CD4-positive, alpha-beta T cell (primary cell): Measurements from ENCODE around the gene LPCAT3. TPM values are rescaled to one million over a fixed set of nuclear protein-coding genes. Genes with fewer than 3 reads are reported as not detected.

ENCODE experiments used
- ATAC-seq: fragments of 200-7000 bp; cut with Tn5 transposase; one replicate; pipeline ENCODE4 v1.10.0; 2022; ENCODE audit warnings: mild to moderate bottlenecking; ENCODE audit not compliant: poor library complexity
- CTCF ChIA-PET: fragments of 350-600 bp; sonication (Branson Sonifier 250); formaldehyde crosslinking; loops from one replicate; lab custom pipeline; 2021; ENCODE audit warnings: antibody characterized with exemption, inconsistent platforms; lab: Charles Lee
- POLR2A ChIA-PET: fragments of 350-600 bp; sonication (Branson Sonifier 250); formaldehyde crosslinking; loops from one replicate; lab custom pipeline; 2021; ENCODE audit warnings: antibody characterized with exemption, inconsistent platforms; lab: Charles Lee
- DNase-seq, 14 experiments: peaks; one replicate each; pipeline ENCODE4 v3.0.0-alpha.2; 2013 to 2020; ENCODE audit warnings: mixed read lengths in 2 of 14
- H3K27ac ChIP-seq, 2 donors: one replicate each; pipeline versions ENCODE4 v1.5.1 to v1.7.0; 2013; ENCODE audit warnings: low read length in 2 of 2, low read depth in 1 of 2, mild to moderate bottlenecking in 1 of 2
- H3K27me3 ChIP-seq, 2 experiments: 1 replicate in 1 of 2; 2 replicates in 1 of 2; pipeline versions ENCODE4 v1.6.1 to v1.7.0; 2013; ENCODE audit warnings: low read length in 2 of 2, control low read depth in 1 of 2, mild to moderate bottlenecking in 1 of 2, moderate library complexity in 1 of 2; ENCODE audit not compliant: insufficient read depth in 2 of 2, control insufficient read depth in 1 of 2
- H3K36me3 ChIP-seq: one replicate; pipeline ENCODE4 v1.6.1; 2013; ENCODE audit warnings: low read length, control low read depth; ENCODE audit not compliant: insufficient read depth
- H3K4me1 ChIP-seq: one replicate; pipeline ENCODE4 v1.6.1; 2013; ENCODE audit warnings: low read length, control low read depth; ENCODE audit not compliant: insufficient read depth
- H3K4me3 ChIP-seq: one replicate; pipeline ENCODE4 v1.5.1; 2013; ENCODE audit warnings: mild to moderate bottlenecking, low read length, moderate library complexity
- H3K9me3 ChIP-seq, 2 experiments: 1 replicate in 1 of 2; 2 replicates in 1 of 2; pipeline versions ENCODE4 v1.6.1 to v1.7.0; 2013; ENCODE audit warnings: low read length in 2 of 2, mild to moderate bottlenecking in 2 of 2, control low read depth in 1 of 2, moderate library complexity in 1 of 2; ENCODE audit not compliant: control insufficient read depth in 1 of 2, insufficient read depth in 1 of 2
- H3K27ac Mint-ChIP-seq: one replicate; pipeline ENCODE4 v1.8.0; 2020; ENCODE audit warnings: mixed read lengths
- H3K27me3 Mint-ChIP-seq: one replicate; pipeline ENCODE4 v1.8.0; 2021; ENCODE audit warnings: mixed read lengths
- H3K36me3 Mint-ChIP-seq: one replicate; pipeline ENCODE4 v1.8.0; 2021; ENCODE audit warnings: low read depth, mixed read lengths
- H3K4me1 Mint-ChIP-seq: one replicate; pipeline ENCODE4 v1.8.0; 2021; ENCODE audit warnings: low read depth, mixed read lengths
- H3K4me3 Mint-ChIP-seq: one replicate; pipeline ENCODE4 v1.8.0; 2020; ENCODE audit warnings: mild to moderate bottlenecking, mixed read lengths
- H3K9me3 Mint-ChIP-seq: one replicate; pipeline ENCODE4 v1.8.0; 2020; ENCODE audit warnings: mixed read lengths
- CTCF ChIP-seq: fragments of 200-600 bp; IDR thresholded peaks from one replicate; pipeline ENCODE4 v1.8.0; 2022; ENCODE audit warnings: antibody characterized with exemption, mild to moderate bottlenecking
- intact Hi-C, 2 experiments: fragments of 100-400 bp; cut with DNase I in 1 of 2; cut with micrococcal nuclease in 1 of 2; formaldehyde crosslinking; loops; one replicate each; pipeline versions ENCODE4 v1.15.1 to v1.9.0; 2023 to 2025; cut with DNase I, micrococcal nuclease
- total RNA-seq, 174 experiments: library from RNA in 2 of 174; stranded (reverse) in 2 of 174; gene quantifications; one replicate each; pipeline ENCODE4 v1.2.3 and lab custom pipeline; 2021 to 2026

The LPCAT3 gene
- total RNA-seq, 2 experiments from 2014 or later: 11.8 to 14.8 TPM

GRCh38 chr12:6941267-6941666 is 77.0 kb downstream of the LPCAT3 start:
- no peaks in the 10 kb centered on the region for H3K9me3 ChIP-seq
- Mint-ChIP-seq H3K36me3 (peaks cover 30% of the 10 kb centered on the region), H3K27ac (peak overlapping the region; percentile 87), H3K4me3 (no peak overlapping the region), H3K9me3 (no peaks in the 10 kb centered on the region), H3K4me1 (peaks cover 59% of the 10 kb centered on the region), H3K27me3 (no peaks in the 10 kb centered on the region)
- H3K27ac ChIP-seq: no peak overlapping the region
- H3K4me3 ChIP-seq: no peak overlapping the region
- ATAC-seq (no peak), DNase-seq (peak in 1 of 14 experiments; percentile 39)
- H3K4me1 ChIP-seq: peaks cover 65% of the 10 kb centered on the region
- intact Hi-C loops: loop anchor here in 1 of 2 experiments (5.0 kb wide), 1 partner anchor 74 kb away; the partner anchor contains the start of gene TPI1
- POLR2A ChIA-PET: interaction anchor here (0.8 to 1.6 kb wide), 3 partner anchors 11 to 27 kb away, joined by 3 read pairs; no protein-coding TSS in a partner anchor
- CTCF ChIA-PET: interaction anchor here (4.1 kb wide), 1 partner anchor 68 kb away, joined by 33 read pairs; the partner anchor contains the start of gene SPSB2
- H3K27me3 ChIP-seq: no peaks in the 10 kb centered on the region
- H3K36me3 ChIP-seq: peaks cover 17% of the 10 kb centered on the region
- no peak for TF ChIP-seq CTCF

- H3K4me1 Mint-ChIP-seq: peaks cover 60% of the 10 kb centered on the region
- H3K27ac Mint-ChIP-seq: peak overlapping the region; percentile 87
- no peak overlapping the region for H3K4me3 ChIP-seq
- H3K36me3 ChIP-seq: peaks cover 24% of the 10 kb centered on the region
- H3K27ac ChIP-seq: no peak overlapping the region
- intact Hi-C loops: loop anchor here in 1 of 2 experiments (5.0 kb wide), 1 partner anchor 33 kb away; the partner anchor contains the start of genes EMG1 and PHB2
- no peak for ATAC-seq
- H3K9me3 Mint-ChIP-seq: no peaks in the 10 kb centered on the region
- H3K4me1 ChIP-seq: peaks cover 52% of the 10 kb centered on the region
- H3K4me3 Mint-ChIP-seq: peak overlapping the region; percentile 37
- DNase-seq: no peak
- no peak for TF ChIP-seq CTCF
- H3K36me3 Mint-ChIP-seq: peaks cover 37% of the 10 kb centered on the region
- CTCF ChIA-PET: interaction anchor here (1.2 to 4.1 kb wide), 5 partner anchors 20 to 66 kb away, joined by 5 to 33 read pairs (median 13); partner anchors contain the start of genes ENO2 and SPSB2
- H3K27me3 Mint-ChIP-seq: no peaks in the 10 kb centered on the region
- POLR2A ChIA-PET: interaction anchor here (1.0 to 4.4 kb wide), 7 partner anchors 12 to 87 kb away, joined by 3 to 38 read pairs (median 4); partner anchors contain the start of genes ENO2, PTPN6, SPSB2 and TPI1
- no peaks in the 10 kb centered on the region for H3K27me3 ChIP-seq
- H3K9me3 ChIP-seq: no peaks in the 10 kb centered on the region
Observed at GRCh38 chr12:6939191-6939540, 79.1 kb downstream of the LPCAT3 start.

GRCh38 chr12:6938353-6939190 is 79.7 kb downstream of the LPCAT3 start:
- H3K4me1 Mint-ChIP-seq: peaks cover 62% of the 10 kb centered on the region
- H3K36me3 Mint-ChIP-seq: peaks cover 31% of the 10 kb centered on the region
- no peak for ATAC-seq
- Histone ChIP-seq H3K4me3 (peak overlapping the region; percentile 72), H3K9me3 (no peaks in the 10 kb centered on the region), H3K27ac (peak overlapping the region; percentile 55 to 92), H3K27me3 (no peaks in the 10 kb centered on the region), H3K4me1 (peaks cover 47% of the 10 kb centered on the region), H3K36me3 (peaks cover 24% of the 10 kb centered on the region)
- H3K9me3 Mint-ChIP-seq: no peaks in the 10 kb centered on the region
- intact Hi-C loops: loop anchor here in 1 of 2 experiments (5.0 kb wide), 1 partner anchor 34 kb away; the partner anchor contains the start of genes EMG1 and PHB2
- no peaks in the 10 kb centered on the region for H3K27me3 Mint-ChIP-seq
- H3K4me3 Mint-ChIP-seq: peak overlapping the region; percentile 90
- ChIA-PET POLR2A (interaction anchor here (0.8 to 4.9 kb wide), 25 partner anchors 9 to 326 kb away, joined by 3 to 89 read pairs (median 12); partner anchors contain the start of genes ATN1, C1RL, CDCA3 and COPS7A), CTCF (interaction anchor here (1.0 to 4.1 kb wide), 29 partner anchors 8 to 249 kb away, joined by 3 to 33 read pairs (median 6); partner anchors contain the start of genes ATN1, C1RL, COPS7A and EMG1)
- peak overlapping the region; percentile 95 for H3K27ac Mint-ChIP-seq
- peak; percentile 10 for TF ChIP-seq CTCF
- DNase-seq: peak in 1 of 14 experiments; percentile 47
